Activated CD8-positive, alpha-beta memory T cell treated with anti-CD3 and anti-CD28 coated beads for 36 hours (primary cell): ENCODE measurements around the gene MAML2. TPM values are rescaled to one million over a fixed set of nuclear protein-coding genes. Genes with fewer than 3 reads are reported as not detected.

Experiments used
- CTCF ChIA-PET: fragments of 350-600 bp; sonication (Branson Sonifier 250); formaldehyde crosslinking; loops from one replicate; lab custom pipeline; 2021; ENCODE audit warnings: antibody characterized with exemption; lab: Charles Lee
- POLR2A ChIA-PET: fragments of 350-600 bp; sonication (Branson Sonifier 250); formaldehyde crosslinking; loops from one replicate; lab custom pipeline; 2021; ENCODE audit warnings: antibody characterized with exemption; lab: Charles Lee
- total RNA-seq, 2 experiments: library from RNA; stranded (reverse); gene quantifications; one replicate each; pipeline ENCODE4 v1.2.3, GENCODE V29; 2021

The MAML2 gene
- total RNA-seq, 2 experiments from 2014 or later = 15.6 to 16.4 TPM

DNA sequence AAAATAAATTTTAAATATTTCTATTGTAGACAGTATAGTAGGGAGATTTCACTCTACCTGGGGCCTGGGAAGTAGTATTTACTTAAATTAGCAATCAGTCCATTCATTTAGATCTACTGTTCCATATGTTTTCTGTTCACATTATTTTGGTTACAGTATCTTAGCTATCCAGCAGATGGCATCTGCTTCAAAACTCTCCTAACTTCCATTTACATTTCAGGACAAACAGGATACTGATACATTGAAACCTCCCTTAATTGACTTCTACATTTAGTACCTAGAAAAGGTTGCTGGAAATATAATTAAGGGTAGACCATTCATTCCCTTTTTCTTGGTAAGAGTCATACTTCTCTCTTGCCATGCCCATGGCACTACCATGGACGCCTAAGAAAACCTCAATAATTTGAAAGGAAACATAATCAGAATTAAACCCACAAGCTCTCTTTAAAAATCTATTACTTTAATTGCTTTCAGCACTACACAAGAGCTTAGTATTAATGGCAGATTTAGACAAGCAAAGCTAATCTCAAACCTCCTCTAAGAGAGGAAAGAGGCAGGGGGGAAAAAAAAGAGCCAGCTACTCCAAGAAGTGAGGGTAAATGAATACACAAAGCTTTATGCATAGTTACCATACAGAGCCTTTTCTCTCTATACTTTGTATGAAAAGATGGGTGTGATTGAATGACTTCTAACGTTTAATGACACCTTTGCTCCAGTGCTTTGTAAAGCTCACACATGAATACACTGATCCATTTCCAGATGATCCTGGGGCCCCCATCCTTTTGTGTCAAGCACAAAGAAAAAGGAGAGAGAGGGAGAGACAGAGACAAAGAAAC lies 287.9 kb downstream of the MAML2 start:
- ChIA-PET POLR2A (interaction anchor here (0.5 to 0.6 kb wide), 3 partner anchors 58 to 268 kb away, joined by 3 to 4 read pairs (median 3); no protein-coding TSS in a partner anchor), CTCF (interaction anchor here (0.6 to 1.8 kb wide), 4 partner anchors 11 to 288 kb away, joined by 3 to 7 read pairs (median 3); partner anchors contain the start of gene MAML2)

DNA sequence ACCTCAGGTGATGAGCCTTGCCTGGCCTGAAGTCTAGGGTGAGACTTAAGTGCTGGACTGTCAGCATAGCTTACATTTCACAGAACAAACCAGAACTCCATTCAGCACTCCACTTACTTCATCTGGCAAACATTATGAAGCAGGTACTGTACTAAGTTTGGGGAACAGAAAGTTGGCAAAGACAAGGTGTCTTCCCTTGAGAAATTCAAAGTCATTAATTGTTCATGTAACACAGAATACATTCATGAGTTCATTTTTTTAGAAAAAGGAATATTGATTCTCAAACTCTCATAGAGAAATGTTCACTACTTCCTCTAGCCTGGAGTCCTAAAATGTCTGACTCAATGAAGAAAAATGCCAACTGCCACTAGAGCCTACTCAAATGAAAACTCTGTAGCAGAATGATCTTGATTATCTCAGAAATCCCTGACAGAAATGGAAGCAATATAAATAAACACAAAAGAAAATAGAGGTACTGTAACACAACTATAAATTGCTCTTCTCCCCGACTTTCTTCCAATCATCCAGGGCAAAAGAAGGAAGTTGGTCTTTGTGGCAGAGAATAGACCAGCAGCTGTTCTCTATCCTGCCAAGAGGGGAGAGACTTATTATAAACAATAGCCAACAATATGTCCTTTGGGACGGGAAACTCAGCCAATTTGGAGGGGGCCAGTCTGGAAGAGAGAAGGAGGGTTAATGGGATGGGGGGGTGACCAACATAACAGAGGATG lies 289.9 kb downstream of the MAML2 start:
- ChIA-PET POLR2A (no interaction called here), CTCF (interaction anchor here (1.1 to 1.6 kb wide), 2 partner anchors 190 to 290 kb away, joined by 3 to 4 read pairs; partner anchors contain the start of gene MAML2)

DNA sequence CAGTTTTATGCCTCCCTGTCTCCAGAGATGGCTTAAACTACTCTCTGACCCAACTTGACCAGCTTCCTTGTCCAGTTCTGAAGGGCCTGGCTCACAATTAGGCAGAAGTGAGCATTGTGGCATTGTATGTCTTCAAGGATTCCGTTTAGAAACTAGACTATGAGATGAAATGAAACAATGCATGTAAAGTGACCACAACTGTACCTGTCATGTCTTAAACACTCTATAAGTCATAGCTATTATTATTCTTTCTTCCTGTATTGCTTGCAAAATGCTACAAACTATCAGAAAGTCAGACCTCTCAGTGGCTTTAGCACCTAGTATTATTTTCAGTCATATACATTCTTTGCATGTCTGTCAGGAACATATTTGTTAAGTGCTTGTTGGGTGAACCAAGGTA lies 291.2 kb downstream of the MAML2 start:
- ChIA-PET POLR2A (interaction anchor here (1.3 kb wide), 1 partner anchor 39 kb away, joined by 3 read pairs; no protein-coding TSS in a partner anchor), CTCF (interaction anchor here (1.1 to 1.6 kb wide), 2 partner anchors 191 to 291 kb away, joined by 3 to 4 read pairs; partner anchors contain the start of gene MAML2)

DNA sequence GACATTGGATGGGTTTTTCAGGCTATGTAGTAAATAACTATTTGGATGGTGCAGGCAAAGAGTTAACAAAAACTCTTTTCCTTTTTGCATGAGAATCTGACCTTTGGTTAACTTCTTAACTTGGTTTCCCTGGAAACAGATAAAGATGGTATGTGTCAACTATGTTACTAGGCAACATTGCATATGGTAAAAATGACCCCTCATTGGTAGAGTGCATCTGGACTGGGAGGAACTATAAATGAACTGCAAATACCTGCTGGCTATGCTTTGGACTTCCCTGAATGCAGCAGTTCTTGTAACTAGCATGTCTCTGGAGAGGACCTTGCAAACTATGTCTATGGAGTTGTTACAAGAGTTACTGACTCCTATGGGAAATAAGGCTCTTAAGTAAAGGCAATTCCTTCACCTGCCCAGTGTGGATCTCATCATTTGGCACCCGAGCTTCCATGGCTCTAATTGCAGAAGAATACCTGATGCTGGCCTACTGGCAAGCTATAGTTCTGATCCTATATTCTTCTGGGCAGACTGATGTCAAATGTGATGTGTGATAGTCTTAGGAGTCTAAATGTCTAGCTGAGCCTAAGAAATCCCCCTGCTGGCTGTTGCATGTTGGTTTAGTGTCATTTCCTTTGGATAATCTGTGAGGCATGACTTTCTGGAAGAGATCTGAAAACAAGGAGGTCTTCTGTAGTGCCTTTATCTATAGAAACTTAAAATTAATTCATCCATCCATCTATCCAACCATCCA lies 292.4 kb downstream of the MAML2 start:
- POLR2A ChIA-PET = no interaction called here
- CTCF ChIA-PET = no interaction called here

DNA sequence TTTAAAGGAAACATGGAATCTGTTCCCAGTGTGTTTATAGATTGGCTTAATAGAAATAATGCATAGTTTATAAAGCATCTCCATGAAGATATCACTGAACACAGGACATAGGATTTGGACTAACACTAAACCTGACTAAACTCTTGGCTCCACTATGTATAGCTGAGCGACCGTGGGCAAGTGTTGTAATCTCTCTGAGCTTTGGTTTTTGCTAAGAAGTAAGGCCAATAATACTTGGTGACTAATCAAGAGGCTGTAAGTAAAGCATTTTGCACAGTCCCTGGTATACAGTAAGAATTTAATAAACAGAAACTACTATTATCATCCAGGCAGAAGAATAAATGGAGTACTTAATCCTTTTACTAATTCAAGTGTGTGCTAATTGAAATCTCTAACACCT lies 293.6 kb downstream of the MAML2 start:
- CTCF ChIA-PET = no interaction called here
- POLR2A ChIA-PET = no interaction called here

DNA sequence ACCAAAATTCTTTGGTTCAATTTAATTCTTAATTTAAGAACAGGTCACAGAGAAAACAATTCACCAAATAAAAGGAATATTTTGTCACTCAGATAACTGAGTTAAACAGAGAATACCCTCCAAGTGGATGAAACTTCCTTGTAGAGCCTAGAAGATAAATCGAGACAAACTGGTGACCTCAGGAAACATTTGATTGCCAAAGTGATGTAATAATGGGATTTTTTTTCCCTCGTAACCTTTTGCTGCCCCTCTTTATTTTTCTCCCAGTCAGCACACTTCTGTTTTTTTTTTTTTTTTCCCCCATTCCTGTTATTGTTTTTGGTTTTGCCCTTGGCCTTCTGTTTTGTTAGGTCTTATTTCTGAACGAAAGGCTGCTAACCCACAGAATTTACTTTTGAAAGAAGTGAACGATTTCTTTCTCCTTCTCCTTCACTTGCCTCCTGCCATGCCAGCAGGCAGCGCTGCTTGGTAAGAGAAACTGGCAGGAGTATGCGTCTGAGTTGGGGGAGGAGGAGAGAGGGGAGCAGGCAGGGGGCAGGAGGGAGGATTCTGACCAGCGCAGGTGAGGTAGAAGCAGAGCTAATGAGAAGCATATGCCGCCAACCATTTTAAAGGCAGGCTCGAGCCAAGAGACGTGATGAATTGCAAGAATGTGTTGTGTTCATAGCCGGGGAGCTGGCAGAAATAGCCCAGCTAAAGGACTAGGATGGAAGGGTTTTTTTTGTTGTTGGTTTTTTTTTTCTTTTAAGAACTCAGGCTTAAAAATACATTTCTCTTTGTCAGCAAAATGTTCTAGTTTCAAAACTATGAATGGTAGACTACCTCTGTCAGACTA lies 297.2 kb downstream of the MAML2 start:
- POLR2A ChIA-PET = no interaction called here

DNA sequence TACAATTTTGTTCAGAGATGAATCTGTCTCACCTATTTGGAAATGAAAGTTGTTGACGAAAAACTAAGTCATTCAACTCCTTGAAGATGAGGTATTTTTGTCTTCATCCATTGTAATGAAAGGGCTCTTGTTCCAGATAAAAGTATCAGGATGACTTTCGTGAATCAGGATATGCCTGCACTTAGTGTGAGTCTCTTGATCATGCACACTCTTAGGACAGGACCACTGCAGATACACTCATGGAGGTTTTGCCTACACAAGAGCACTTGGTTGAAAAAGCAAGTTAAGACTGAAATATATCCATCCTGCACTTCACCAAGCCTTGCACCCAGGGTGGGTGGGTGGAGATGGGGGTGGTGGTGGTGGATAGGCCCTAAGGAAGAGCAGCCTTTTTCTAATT lies 298.2 kb downstream of the MAML2 start:
- CTCF ChIA-PET = no interaction called here
- POLR2A ChIA-PET = no interaction called here

More for the DNA sequence above, 297.2 kb downstream of the MAML2 start:
- CTCF ChIA-PET = no interaction called here

DNA sequence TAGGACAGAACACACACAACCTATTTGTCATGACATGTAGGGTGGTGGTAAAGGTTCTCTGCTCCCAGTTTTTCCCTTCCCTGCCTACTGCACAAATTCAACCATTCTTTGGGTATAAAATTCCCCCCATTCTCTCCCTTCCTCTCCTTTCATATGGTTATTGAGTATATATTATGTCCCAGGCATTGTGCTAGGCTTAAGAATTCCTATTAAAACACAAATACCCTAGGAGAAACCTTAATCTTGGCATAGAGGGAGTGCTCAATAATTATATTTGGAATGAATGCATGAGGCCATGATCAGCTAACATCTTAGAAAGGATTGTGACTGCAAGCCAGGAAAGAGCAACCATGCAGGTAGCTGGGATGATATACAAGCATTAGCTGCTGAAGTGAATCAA lies 298.7 kb downstream of the MAML2 start:
- ChIA-PET POLR2A (no interaction called here), CTCF (no interaction called here)

DNA sequence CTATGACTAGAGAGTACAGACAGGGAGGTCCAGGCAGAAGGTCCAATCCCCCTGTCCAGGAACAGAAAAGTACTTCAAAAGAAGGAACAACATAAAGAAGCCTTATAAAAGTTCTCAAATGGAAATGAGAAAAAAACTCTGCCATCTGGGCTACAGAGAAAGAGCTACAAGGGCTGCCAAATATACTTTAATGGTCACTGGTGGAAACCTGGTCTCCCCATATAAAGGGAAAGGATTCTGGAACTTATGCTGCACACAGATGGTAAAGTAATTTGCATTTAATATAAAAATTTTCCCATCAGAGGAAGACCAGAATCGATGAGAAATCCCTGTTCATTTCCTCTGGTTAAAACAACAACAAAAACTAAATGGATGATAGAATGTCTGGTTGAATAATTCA lies 299.7 kb downstream of the MAML2 start:
- ChIA-PET CTCF (interaction anchor here (1.0 kb wide), 1 partner anchor 298 kb away, joined by 3 read pairs; no protein-coding TSS in a partner anchor), POLR2A (no interaction called here)

DNA sequence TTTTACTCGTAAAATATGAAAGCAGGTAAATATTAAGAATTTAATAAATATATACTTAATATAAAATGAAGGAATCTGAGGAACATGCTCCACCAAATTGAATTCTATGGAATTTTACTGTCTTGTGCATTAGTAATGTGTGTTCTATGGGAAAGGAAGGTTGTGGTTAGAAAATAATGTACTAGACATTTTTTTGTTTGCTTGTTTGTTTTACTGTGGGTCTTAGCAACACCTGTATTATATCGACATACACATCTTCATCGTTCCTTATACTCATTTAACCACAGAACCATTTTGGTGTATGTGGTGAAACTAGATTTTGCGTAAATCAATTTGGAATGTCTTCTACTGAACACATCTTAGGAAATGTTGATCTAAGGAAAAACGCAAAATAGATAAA lies 304.9 kb downstream of the MAML2 start:
- POLR2A ChIA-PET = no interaction called here
- CTCF ChIA-PET = no interaction called here

DNA sequence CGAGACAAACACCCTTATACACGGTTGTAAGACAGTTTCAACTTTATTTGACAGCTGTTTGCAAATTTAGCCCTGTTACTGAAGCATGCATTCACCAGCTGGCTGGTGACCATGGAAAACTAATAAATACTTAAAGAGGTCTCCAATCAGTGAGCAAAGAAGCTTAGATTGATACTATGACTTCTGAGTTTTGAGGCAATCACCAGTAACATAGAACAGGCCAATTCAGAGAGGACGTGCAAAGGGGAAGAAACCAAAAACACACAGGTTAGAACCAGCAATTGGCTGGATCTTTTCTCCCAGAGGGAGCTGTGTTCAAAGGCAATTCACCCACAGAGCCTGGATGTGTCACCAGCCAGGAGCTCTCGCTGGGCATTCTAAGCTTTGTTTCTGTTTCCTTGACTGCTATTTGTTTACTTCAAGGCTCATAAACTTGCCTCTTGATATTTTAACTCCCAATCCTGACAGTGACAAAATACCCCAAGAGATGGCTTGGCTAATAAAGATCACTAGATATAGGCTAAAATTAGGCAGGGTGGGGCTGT lies 305.5 kb downstream of the MAML2 start:
- ChIA-PET POLR2A (no interaction called here), CTCF (no interaction called here)

DNA sequence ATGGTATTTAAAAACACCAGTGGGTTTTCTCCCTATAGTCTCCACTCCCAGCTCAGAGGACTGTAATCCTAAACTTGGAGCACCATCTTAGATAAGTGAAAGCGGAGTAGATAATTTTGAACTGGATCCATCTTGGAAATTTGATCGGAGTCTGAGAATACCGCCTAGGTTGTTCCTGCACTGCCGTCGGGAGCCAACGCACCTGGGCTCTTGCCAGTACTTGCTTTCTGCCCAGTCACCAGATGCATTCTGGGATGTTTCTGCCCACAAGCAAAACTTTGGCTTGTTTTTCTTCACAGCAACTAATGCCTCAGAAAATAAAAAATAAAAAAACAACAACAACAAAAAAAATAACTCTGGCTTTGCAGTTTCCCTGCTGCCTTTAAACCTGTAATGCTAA lies 306.1 kb downstream of the MAML2 start:
- ChIA-PET POLR2A (no interaction called here), CTCF (no interaction called here)

DNA sequence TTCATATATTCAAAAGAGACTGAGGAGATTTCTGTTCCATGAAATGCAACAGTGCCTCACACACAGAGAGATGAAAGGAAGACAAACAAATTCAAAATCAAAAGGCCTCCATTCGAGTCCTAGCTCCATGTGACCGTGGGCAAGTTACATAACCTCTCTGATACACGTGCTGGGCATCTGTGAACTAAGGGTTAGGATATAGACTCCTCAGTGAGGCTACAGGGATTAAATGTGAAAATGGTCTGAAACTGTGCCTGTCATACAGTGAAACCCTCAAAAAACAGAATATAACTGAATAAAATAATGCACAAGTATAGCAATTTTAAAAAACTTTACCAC lies 307.3 kb downstream of the MAML2 start:
- ChIA-PET POLR2A (no interaction called here), CTCF (no interaction called here)

DNA sequence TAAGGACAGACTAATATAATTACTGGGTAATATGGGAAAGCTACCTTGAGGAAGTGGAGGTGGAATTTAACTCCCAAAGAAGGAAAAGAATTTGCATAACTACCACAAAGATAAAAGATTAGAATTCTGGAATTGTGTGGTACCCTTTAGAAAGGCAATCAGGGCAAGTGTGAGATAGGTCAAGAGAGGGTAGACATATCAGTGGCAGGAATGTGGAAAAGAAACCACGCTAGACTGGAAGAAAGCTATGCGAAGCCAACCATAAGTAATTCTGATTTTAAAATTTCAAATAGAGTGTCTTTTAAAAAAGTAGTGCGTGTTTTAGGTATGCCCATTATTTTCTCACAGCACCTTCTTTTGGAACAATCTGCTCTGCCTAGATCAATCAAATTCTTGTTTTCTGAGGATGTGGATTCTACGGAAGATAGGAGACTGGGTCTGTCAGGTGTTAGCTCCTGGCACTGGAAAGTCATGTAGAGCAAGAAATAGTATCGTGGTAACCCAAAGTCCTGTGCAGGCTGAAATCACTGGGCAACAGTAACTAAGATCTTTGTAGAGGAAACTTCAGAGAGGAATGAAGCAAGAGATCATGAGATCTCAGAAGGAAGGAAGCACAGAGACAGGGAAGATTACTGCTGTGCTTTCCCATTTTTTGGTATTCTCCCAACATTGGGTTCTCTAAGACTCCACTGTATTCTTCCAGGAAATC lies 307.8 kb downstream of the MAML2 start:
- ChIA-PET POLR2A (no interaction called here), CTCF (no interaction called here)

DNA sequence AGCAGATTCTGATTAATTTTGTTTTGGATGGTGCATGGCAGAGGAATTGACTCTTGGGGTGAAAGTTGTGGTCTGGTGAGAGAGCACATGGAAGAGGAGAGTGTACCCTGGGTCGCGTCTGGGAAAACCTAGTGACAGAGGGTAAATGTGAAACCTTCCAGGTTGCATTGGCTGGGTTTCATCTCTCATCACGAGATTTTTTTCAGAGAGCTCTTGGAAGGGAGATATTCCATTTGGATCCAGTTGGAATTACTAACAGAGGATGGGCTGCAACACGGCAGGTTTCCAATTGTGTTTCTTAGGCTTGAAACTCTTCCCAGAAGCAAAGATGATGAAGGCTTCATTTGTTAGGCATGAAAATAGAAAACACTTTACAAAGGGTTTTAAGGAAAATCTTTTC lies 309.4 kb downstream of the MAML2 start:
- ChIA-PET CTCF (no interaction called here), POLR2A (no interaction called here)

DNA sequence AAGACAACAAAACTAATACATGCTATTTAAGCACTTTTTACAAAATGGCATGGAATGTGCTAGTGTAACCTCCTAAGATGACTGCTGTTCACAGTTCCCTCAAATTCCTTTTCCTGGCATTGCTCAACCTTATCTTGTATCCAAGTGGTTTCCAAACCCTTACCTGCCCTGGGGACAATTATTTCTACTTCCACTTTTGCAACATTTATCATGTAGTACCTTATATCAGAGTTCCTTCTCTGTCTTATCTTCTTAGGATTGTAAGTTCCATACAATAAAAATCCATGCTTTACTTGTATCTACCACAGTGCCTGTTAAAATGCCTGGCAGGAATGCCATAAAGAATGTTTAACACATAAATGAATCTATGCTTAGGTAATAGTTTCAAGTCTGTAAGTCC lies 309.9 kb downstream of the MAML2 start:
- ChIA-PET CTCF (no interaction called here), POLR2A (no interaction called here)

DNA sequence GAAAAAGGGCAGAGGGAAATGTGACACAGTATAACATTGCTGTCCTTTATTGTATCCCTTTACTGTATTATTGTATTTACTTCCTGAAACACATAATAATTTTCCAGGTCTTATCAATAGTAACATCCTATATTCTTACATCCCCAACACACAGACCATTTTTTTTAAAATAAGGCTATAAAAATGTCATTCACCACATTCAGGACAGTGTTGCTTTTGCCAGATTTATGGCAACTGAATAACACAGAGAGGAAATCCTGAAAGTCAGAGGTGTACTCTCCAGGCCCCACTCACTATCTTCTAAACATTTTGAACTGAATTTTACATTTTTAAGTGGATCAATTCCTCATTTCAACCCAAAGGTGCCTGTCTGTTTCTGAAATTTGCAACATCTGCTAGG lies 314.2 kb downstream of the MAML2 start:
- POLR2A ChIA-PET = no interaction called here
- CTCF ChIA-PET = no interaction called here

DNA sequence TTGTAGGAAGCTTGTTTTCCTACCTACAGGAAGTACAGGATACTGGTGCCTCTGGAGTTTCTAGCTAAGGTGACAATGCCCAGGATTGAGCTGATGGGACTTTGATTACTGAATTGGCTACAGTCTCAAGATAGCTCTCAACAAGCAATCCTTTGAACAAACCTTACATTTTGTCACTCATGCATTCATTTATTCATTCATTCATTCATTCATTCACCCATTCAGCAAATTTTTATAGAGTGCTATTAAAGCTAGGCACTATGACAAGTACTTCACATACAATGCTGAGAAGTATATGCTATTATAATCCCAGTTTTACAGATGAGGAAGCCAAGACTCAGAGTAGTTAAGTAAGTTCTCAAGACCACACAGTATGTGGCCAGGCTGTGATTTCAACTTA lies 316.0 kb downstream of the MAML2 start:
- POLR2A ChIA-PET = interaction anchor here (0.6 kb wide), 1 partner anchor 15 kb away, joined by 7 read pairs; no protein-coding TSS in a partner anchor
- CTCF ChIA-PET = interaction anchor here (0.6 kb wide), 1 partner anchor 285 kb away, joined by 4 read pairs; no protein-coding TSS in a partner anchor
